ENCODE data around the gene AMPD2.

Gene AMPD2

DNA sequence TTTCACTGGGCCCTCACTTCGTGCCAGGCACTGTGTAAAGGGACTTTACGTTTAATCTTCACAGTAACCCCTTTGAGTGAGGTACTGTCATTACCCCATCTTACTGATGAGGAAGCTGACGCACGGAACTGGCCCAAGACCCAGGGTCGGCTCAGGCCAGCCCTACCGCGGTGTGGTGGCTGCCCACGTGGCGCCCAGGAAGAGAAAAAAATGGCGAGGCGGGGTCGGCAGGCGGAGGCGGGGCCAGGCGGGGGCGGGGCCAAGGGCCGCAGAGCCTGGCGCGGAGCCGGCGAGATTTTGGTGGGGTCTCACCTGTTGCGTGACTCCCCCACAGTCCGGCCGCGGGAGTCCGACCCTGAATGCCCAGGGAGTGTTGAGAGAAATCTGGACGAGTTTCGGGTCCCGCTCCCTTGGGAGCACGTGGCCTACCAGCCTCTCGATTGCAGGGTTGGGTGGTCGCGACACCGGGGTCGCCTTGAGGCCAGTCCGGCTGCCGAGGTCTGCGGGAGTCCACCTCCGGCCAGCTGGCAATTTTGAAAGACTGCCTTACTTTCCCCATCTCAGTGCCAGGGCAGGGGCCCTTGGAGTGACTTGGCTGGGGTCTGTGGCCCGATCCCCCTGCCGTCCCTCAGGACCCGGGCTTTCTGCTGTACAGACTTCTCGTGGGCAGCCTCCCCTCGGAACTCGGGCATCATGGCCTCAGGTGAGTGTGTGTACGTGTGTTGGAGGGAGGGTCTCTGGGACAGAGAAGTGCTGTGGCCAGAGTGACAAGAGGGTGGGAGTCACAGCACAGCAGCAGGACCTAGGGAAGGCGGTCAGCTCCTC, at the start of gene AMPD2, which contains the start of gene GNAT2:
TSS of gene AMPD2 (plus strand) at position 262 of the 825 bp plus-strand sequence. CDS start 1,339 bp downstream, outside the sequence.
TSS of gene GNAT2 (minus strand) at position 41 of the 825 bp plus-strand sequence. CDS start 6,746 bp downstream, outside the sequence.
- peak within 1 kb of the TSS; percentile 93 for H3K4me3 ChIP-seq (ENCODE audit: low read depth, low read length)
- TF ChIP-seq CTCF (conservative IDR thresholded peaks at IDR 0.05; ENCODE audit: low read depth, low read length): no peak
- DNase-seq (ENCODE audit: low read depth): peak; percentile 88

DNA sequence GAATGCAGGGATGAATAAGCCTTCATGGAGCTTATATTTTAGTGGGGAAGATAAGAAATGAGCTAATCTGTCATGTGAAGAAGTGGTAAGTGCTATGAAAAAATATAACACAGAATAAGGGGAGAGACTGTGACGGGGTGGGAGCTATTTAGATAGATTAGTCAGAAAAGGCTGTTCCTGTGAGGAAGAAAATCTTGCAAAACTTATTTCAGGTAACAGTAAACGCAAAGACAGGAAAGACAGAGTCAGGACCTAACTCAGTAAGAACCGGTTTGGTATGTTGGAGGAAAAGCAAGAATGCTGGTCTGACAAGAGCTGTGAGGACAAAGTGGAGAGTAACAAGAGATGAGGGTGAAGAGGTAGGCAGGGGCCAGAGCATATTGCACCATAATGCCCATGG, 49.2 kb upstream of the AMPD2 start:
- no peak overlapping the region for H3K4me3 ChIP-seq (ENCODE audit: low read depth, low read length)
- DNase-seq (ENCODE audit: low read depth): peak; percentile 82
- no peak for TF ChIP-seq CTCF (conservative IDR thresholded peaks at IDR 0.05; ENCODE audit: low read depth, low read length)

- H3K4me3 ChIP-seq (ENCODE audit: low read depth, low read length): no peak overlapping the region
- DNase-seq (ENCODE audit: low read depth): no peak
- no peak for TF ChIP-seq CTCF (conservative IDR thresholded peaks at IDR 0.05; ENCODE audit: low read depth, low read length)
Observed at GRCh38 chr1:109573785-109574184, 45.9 kb upstream of the AMPD2 start.

- DNase-seq (ENCODE audit: low read depth): no peak
- no peak overlapping the region for H3K4me3 ChIP-seq (ENCODE audit: low read depth, low read length)
- TF ChIP-seq CTCF (conservative IDR thresholded peaks at IDR 0.05; ENCODE audit: low read depth, low read length): no peak
Observed at GRCh38 chr1:109578947-109579443, 40.6 kb upstream of the AMPD2 start.

DNA sequence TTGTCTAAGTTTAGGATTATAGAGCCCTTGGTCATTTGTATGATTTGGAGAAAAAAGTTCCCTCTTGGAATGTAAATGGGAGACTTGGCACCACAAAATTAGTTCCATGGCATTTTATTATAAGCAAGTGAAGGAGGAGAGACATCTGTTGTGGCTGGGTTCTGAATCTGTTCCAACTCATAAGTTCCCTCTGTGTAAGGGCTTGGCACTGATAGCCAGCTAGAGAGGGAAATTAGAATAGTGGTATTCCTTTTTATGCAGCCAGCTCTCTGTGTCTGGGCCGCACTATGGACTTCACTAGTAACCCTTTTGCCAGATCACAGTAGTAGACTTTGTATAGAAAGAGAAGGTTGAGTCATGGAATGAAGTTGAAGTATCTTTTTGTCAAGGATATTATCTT, 40.1 kb upstream of the AMPD2 start:
- no peak for TF ChIP-seq CTCF (conservative IDR thresholded peaks at IDR 0.05; ENCODE audit: low read depth, low read length)
- H3K4me3 ChIP-seq (ENCODE audit: low read depth, low read length): no peak overlapping the region
- DNase-seq (ENCODE audit: low read depth): no peak

DNA sequence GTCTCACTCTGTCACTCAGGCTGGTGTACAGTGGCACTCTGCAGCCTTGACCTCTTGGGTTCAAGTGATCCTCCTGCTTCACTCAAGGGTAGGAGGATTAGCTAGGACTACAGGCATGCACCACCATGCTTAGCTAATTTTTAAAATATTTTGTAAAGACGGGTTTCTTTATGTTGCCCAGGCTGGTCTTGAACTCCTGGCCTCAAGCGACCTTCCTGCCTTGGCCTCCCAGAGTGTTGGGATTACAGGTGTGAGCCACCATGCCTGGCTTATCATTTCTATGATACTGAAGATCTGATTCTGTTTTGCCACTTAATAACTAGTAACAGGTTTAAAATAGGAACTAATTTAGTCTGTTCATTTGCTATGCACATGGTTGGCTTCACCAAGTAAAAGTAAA, 37.6 kb upstream of the AMPD2 start:
- TF ChIP-seq CTCF (conservative IDR thresholded peaks at IDR 0.05; ENCODE audit: low read depth, low read length): no peak
- no peak overlapping the region for H3K4me3 ChIP-seq (ENCODE audit: low read depth, low read length)
- no peak for DNase-seq (ENCODE audit: low read depth)
